ENCODE data around the gene NLGN3.

Gene NLGN3

DNA sequence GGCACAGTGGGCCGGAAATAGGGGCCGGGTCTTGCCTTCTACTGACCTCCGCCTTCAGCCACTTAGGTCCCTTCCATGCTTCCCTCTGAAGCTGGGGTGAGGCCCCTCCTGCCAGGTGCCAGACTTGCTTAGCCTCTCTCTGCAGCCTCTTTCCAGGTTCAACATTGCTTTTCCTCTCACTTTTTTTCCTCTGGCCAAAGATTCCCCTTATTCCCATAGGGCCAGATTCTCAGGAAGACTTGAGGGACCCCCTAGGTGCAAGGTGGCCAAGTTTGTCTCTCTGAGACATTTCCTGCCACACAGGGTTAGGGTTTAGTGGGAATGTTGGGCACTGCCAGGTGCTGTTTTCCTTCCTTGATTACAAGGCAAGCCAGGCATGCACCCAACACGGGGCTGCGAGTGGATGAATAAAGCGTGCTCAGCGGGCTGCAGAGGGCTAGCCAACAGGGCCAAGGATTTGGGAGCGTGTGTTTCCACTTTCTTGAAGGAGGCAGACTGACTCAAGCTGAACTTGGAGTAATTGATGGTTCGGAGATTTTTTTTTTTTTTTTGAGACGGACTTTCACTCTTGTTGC lies 70.8 kb downstream of the NLGN3 start:
- Histone ChIP-seq H3K9ac (ENCODE audit: insufficient read length, low read depth) (no peak overlapping the region), H3K27me3 (ENCODE audit: insufficient read depth, insufficient read length) (no peaks in the 10 kb centered on the region), H3K9me3 (ENCODE audit: insufficient read depth, low read length) (no peaks in the 10 kb centered on the region), H3K4me1 (ENCODE audit: insufficient read depth, insufficient read length) (no peaks in the 10 kb centered on the region), H3K36me3 (ENCODE audit: insufficient read depth, insufficient read length, low read length) (no peaks in the 10 kb centered on the region), H3K4me3 (ENCODE audit: insufficient read length, low read depth) (no peak overlapping the region)
- no peak for DNase-seq (ENCODE audit: low read depth, low spot score)
- TF ChIP-seq SUZ12 (IDR thresholded peaks at IDR 0.05; ENCODE audit: extremely low read depth, insufficient read depth, insufficient read length) = no peak

DNA sequence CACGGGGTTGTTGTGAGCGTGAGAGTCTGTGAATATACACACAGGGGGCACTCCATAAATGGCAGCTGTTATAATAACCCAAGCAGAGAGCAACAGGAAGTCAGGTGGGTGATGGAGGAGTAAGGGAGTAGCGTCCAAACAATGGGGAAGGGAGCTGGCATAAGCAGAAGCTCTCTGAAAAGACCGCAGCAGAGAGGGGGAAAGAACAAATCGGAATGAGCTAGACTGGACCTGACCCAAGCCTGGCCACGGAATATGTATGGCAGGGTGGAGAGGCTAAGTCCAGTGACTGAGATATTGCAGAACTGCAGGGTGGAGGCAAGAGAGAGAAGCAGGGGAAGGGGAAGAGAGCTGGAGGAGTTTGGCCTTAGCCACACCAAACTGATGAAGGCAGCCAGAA lies 71.8 kb downstream of the NLGN3 start:
- H3K9me3 ChIP-seq (ENCODE audit: insufficient read depth, low read length) = no peaks in the 10 kb centered on the region
- no peaks in the 10 kb centered on the region for H3K4me1 ChIP-seq (ENCODE audit: insufficient read depth, insufficient read length)
- no peaks in the 10 kb centered on the region for H3K36me3 ChIP-seq (ENCODE audit: insufficient read depth, insufficient read length, low read length)
- H3K9ac ChIP-seq (ENCODE audit: insufficient read length, low read depth) = no peak overlapping the region
- DNase-seq (ENCODE audit: low read depth, low spot score) = no peak
- no peaks in the 10 kb centered on the region for H3K27me3 ChIP-seq (ENCODE audit: insufficient read depth, insufficient read length)
- no peak overlapping the region for H3K4me3 ChIP-seq (ENCODE audit: insufficient read length, low read depth)
- TF ChIP-seq SUZ12 (IDR thresholded peaks at IDR 0.05; ENCODE audit: extremely low read depth, insufficient read depth, insufficient read length) (no peak), YY1 (IDR thresholded peaks at IDR 0.05; ENCODE audit: insufficient read depth, insufficient read length) (no peak), ZNF274 (IDR thresholded peaks at IDR 0.05; ENCODE audit: low read depth, low read length) (no peak)

GRCh38 chrX:71217298-71217697 lies 72.7 kb downstream of the NLGN3 start:
- Histone ChIP-seq H3K27me3 (ENCODE audit: insufficient read depth, insufficient read length) (no peaks in the 10 kb centered on the region), H3K9me3 (ENCODE audit: insufficient read depth, low read length) (no peaks in the 10 kb centered on the region), H3K4me1 (ENCODE audit: insufficient read depth, insufficient read length) (no peaks in the 10 kb centered on the region), H3K36me3 (ENCODE audit: insufficient read depth, insufficient read length, low read length) (no peaks in the 10 kb centered on the region), H3K4me3 (ENCODE audit: insufficient read length, low read depth) (no peak overlapping the region), H3K9ac (ENCODE audit: insufficient read length, low read depth) (no peak overlapping the region)
- no peak for DNase-seq (ENCODE audit: low read depth, low spot score)
- TF ChIP-seq ZNF274 (IDR thresholded peaks at IDR 0.05; ENCODE audit: low read depth, low read length) = no peak
- TF ChIP-seq SUZ12 (IDR thresholded peaks at IDR 0.05; ENCODE audit: extremely low read depth, insufficient read depth, insufficient read length) = no peak
- no peak for TF ChIP-seq YY1 (IDR thresholded peaks at IDR 0.05; ENCODE audit: insufficient read depth, insufficient read length)
